ENCODE measurements around the gene RPL35.

Gene RPL35

GRCh38 chr9:124810663-124811355 is 50.9 kb downstream of the RPL35 start:
- H3K9ac ChIP-seq: no peak overlapping the region

DNA sequence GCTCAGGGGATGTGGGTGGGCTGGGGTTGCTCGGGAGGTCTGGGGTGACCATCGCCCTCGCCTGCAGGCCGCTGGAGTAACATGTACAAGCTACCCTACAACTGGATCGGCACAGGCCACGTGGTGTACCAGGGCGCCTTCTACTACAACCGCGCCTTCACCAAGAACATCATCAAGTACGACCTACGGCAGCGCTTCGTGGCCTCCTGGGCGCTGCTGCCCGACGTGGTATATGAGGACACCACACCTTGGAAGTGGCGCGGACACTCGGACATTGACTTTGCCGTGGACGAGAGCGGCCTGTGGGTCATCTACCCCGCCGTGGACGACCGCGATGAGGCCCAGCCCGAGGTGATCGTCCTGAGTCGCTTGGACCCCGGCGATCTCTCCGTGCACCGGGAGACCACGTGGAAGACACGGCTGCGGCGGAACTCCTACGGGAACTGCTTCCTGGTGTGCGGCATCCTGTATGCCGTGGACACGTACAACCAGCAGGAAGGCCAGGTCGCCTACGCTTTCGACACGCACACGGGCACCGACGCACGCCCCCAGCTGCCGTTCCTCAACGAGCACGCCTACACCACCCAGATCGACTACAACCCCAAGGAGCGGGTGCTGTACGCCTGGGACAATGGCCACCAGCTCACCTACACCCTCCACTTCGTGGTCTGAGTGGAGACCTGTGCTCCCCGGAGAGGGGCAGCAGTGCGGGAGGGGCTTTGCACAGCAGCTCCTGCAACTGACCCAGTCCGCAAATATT is 51.8 kb downstream of the RPL35 start:
- H3K27ac ChIP-seq: no peak overlapping the region
- no peaks in the 10 kb centered on the region for H3K4me1 ChIP-seq

More at GRCh38 chr9:124810663-124811355, 50.9 kb downstream of the RPL35 start:
- no peak overlapping the region for H3K27ac ChIP-seq
- H3K4me1 ChIP-seq: no peaks in the 10 kb centered on the region
- no peaks in the 10 kb centered on the region for H3K79me2 ChIP-seq
- H2AFZ ChIP-seq: no peak overlapping the region
- H3K4me2 ChIP-seq (ENCODE audit: low read length): no peak overlapping the region
- no peaks in the 10 kb centered on the region for H3K36me3 ChIP-seq (ENCODE audit: control insufficient read depth, insufficient read depth, low read length)
- no peaks in the 10 kb centered on the region for H3K27me3 ChIP-seq (ENCODE audit: control insufficient read depth, insufficient read depth, low read length)
- TF ChIP-seq, protein P1, sequence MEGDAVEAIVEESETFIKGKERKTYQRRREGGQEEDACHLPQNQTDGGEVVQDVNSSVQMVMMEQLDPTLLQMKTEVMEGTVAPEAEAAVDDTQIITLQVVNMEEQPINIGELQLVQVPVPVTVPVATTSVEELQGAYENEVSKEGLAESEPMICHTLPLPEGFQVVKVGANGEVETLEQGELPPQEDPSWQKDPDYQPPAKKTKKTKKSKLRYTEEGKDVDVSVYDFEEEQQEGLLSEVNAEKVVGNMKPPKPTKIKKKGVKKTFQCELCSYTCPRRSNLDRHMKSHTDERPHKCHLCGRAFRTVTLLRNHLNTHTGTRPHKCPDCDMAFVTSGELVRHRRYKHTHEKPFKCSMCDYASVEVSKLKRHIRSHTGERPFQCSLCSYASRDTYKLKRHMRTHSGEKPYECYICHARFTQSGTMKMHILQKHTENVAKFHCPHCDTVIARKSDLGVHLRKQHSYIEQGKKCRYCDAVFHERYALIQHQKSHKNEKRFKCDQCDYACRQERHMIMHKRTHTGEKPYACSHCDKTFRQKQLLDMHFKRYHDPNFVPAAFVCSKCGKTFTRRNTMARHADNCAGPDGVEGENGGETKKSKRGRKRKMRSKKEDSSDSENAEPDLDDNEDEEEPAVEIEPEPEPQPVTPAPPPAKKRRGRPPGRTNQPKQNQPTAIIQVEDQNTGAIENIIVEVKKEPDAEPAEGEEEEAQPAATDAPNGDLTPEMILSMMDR (IDR thresholded peaks at IDR 0.05): no peak
- no peak overlapping the region for H3K4me3 ChIP-seq (ENCODE audit: low read depth, low read length)
- H3K9me3 ChIP-seq (ENCODE audit: control insufficient read depth, low read length): no peaks in the 10 kb centered on the region

GRCh38 chr9:124809211-124809610 is 52.5 kb downstream of the RPL35 start:
- no peak overlapping the region for H3K9ac ChIP-seq
- no peaks in the 10 kb centered on the region for H3K4me1 ChIP-seq
- H3K27me3 ChIP-seq (ENCODE audit: control insufficient read depth, insufficient read depth, low read length): no peaks in the 10 kb centered on the region
- H2AFZ ChIP-seq: no peak overlapping the region
- no peak overlapping the region for H3K4me3 ChIP-seq (ENCODE audit: low read depth, low read length)
- no peaks in the 10 kb centered on the region for H3K9me3 ChIP-seq (ENCODE audit: control insufficient read depth, low read length)
- no peaks in the 10 kb centered on the region for H3K36me3 ChIP-seq (ENCODE audit: control insufficient read depth, insufficient read depth, low read length)
- TF ChIP-seq, protein P1 (IDR thresholded peaks at IDR 0.05): no peak
- H3K27ac ChIP-seq: no peak overlapping the region
- H3K79me2 ChIP-seq: no peaks in the 10 kb centered on the region
- H3K4me2 ChIP-seq (ENCODE audit: low read length): no peak overlapping the region

More for the DNA sequence above, 51.8 kb downstream of the RPL35 start:
- no peaks in the 10 kb centered on the region for H3K79me2 ChIP-seq
- H3K9me3 ChIP-seq (ENCODE audit: control insufficient read depth, low read length): no peaks in the 10 kb centered on the region
- H3K9ac ChIP-seq: no peak overlapping the region
- TF ChIP-seq, protein P1 (IDR thresholded peaks at IDR 0.05): no peak
- H3K27me3 ChIP-seq (ENCODE audit: control insufficient read depth, insufficient read depth, low read length): no peaks in the 10 kb centered on the region
- no peak overlapping the region for H2AFZ ChIP-seq
- no peak overlapping the region for H3K4me2 ChIP-seq (ENCODE audit: low read length)
- no peak overlapping the region for H3K4me3 ChIP-seq (ENCODE audit: low read depth, low read length)
- no peaks in the 10 kb centered on the region for H3K36me3 ChIP-seq (ENCODE audit: control insufficient read depth, insufficient read depth, low read length)

DNA sequence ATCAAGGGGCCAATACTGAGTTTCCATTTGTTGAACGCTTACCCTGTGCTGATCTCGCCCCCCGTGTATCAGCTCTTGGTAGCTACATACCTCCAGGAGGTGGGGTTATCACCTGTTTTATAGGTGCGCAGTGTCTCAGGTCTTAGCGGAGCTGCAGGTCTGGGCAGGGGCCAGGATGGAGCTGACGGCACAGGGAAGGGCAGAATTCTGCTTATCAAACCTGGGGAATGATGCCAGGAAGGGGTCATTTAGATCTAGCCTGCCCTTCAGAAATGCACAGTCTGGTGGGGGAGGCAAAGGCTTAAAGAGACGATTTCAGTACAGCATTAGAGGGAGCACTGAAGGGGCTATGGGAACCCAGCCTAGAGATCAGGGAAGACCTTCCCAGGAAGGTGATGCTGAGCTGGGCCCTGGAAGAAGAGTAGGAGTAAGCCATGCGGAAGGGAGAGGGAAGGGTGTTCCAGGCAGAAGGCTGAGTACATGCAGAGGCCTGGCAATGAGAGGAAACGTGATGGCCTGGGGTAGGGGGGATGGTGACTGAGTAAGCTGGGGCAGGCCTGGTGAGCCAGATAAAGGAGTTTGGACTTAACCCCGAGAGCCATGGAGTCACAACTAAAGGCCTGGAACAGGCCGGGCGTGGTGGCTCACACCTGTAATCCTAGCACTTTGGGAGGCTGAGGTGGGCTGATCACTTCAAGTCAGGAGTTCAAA is 53.4 kb downstream of the RPL35 start:
- Histone ChIP-seq H3K4me3 (ENCODE audit: low read depth, low read length) (no peak overlapping the region), H3K27me3 (ENCODE audit: control insufficient read depth, insufficient read depth, low read length) (no peaks in the 10 kb centered on the region), H3K9me3 (ENCODE audit: control insufficient read depth, low read length) (no peaks in the 10 kb centered on the region), H3K27ac (no peak overlapping the region), H3K4me2 (ENCODE audit: low read length) (no peak overlapping the region), H2AFZ (no peak overlapping the region), H3K36me3 (ENCODE audit: control insufficient read depth, insufficient read depth, low read length) (no peaks in the 10 kb centered on the region), H3K4me1 (no peaks in the 10 kb centered on the region), H3K9ac (no peak overlapping the region), H3K79me2 (no peaks in the 10 kb centered on the region)
- TF ChIP-seq, protein P1 (IDR thresholded peaks at IDR 0.05): no peak
